HepG2 (cell line): ENCODE results near the gene MSRB3. TPM values are rescaled to one million over a fixed set of nuclear protein-coding genes. Genes with fewer than 3 reads are reported as not detected.

Experiments used
- FOXJ3 ChIP-seq: sonication (generic); formaldehyde crosslinking; IDR thresholded peaks from 2 replicates; pipeline ENCODE4 v1.4.0; 2020; ENCODE audit warnings: missing genetic modification reagents, mild to moderate bottlenecking, borderline replicate concordance
- HHEX ChIP-seq: IDR thresholded peaks from 2 replicates; pipeline ENCODE4 v1.6.1; 2016; ENCODE audit warnings: control low read depth
- HOXA9 ChIP-seq: sonication (generic); formaldehyde crosslinking; IDR thresholded peaks from 2 replicates; pipeline ENCODE4 v1.8.1; 2022; ENCODE audit warnings: missing genetic modification reagents, mild to moderate bottlenecking, moderate library complexity, borderline replicate concordance
- MBD4 ChIP-seq: IDR thresholded peaks from 2 replicates; pipeline ENCODE4 v1.6.1; 2012; ENCODE audit warnings: low read length, inconsistent platforms, borderline replicate concordance
- MBNL3 ChIP-seq: fragments of 250-450 bp; sonication (Bioruptor Pico); conservative IDR thresholded peaks from 2 replicates; pipeline ENCODE4 v1.8.0; 2022; ENCODE audit warnings: mild to moderate bottlenecking, inconsistent platforms
- NFIB ChIP-seq: sonication (generic); formaldehyde crosslinking; IDR thresholded peaks from 2 replicates; pipeline ENCODE4 v1.9.0; 2021; ENCODE audit warnings: missing genetic modification reagents, mild to moderate bottlenecking, borderline replicate concordance
- RNF2 ChIP-seq: fragments of 450-650 bp; conservative IDR thresholded peaks from 2 replicates; pipeline ENCODE4 v1.6.1; 2016; ENCODE audit warnings: low read depth
- SP5 ChIP-seq: IDR thresholded peaks from 2 replicates; pipeline ENCODE4 v1.6.1; 2016; ENCODE audit warnings: low read depth, borderline replicate concordance
- SRSF1 ChIP-seq: fragments of 200-400 bp; formaldehyde crosslinking; optimal IDR thresholded peaks from 2 replicates; pipeline ENCODE3; 2017; ENCODE audit warnings: mild to moderate bottlenecking, low read depth, low read length, moderate library complexity
- ZBTB7A ChIP-seq: sonication (generic); formaldehyde crosslinking; IDR thresholded peaks from 2 replicates; pipeline ENCODE4 v1.8.0; 2022; ENCODE audit warnings: mild to moderate bottlenecking, missing genetic modification reagents
- ZC3H4 ChIP-seq: sonication (generic); formaldehyde crosslinking; IDR thresholded peaks from 2 replicates; pipeline ENCODE4 v1.4.0; 2020; ENCODE audit warnings: missing genetic modification reagents, borderline replicate concordance
- ZNF12 ChIP-seq: sonication (generic); formaldehyde crosslinking; IDR thresholded peaks from 2 replicates; pipeline ENCODE4 v1.5.0; 2020; ENCODE audit warnings: missing genetic modification reagents
- ZNF496 ChIP-seq: sonication (generic); formaldehyde crosslinking; IDR thresholded peaks from 2 replicates; pipeline ENCODE4 v1.8.1; 2023; ENCODE audit warnings: mild to moderate bottlenecking, moderate library complexity, missing genetic modification reagents; ENCODE audit not compliant: insufficient replicate concordance
- ZNF577 ChIP-seq: sonication (generic); formaldehyde crosslinking; IDR thresholded peaks from 2 replicates; pipeline ENCODE4 v1.4.0; 2020; ENCODE audit warnings: mild to moderate bottlenecking, low read depth, missing genetic modification reagents, borderline replicate concordance
- ZNF678 ChIP-seq: sonication (generic); formaldehyde crosslinking; IDR thresholded peaks from 2 replicates; pipeline ENCODE4 v1.4.0; 2020; ENCODE audit warnings: mild to moderate bottlenecking, missing genetic modification reagents
- ZNF724P ChIP-seq: sonication (generic); formaldehyde crosslinking; IDR thresholded peaks from 2 replicates; pipeline ENCODE4 v1.8.0; 2022; ENCODE audit warnings: missing genetic modification reagents, borderline replicate concordance
- ZNF749 ChIP-seq: sonication (generic); formaldehyde crosslinking; IDR thresholded peaks from 2 replicates; pipeline ENCODE4 v1.8.0; 2022; ENCODE audit warnings: mild to moderate bottlenecking, missing genetic modification reagents, moderate library complexity, borderline replicate concordance
- ZSCAN9 ChIP-seq: IDR thresholded peaks from 2 replicates; pipeline ENCODE4 v1.6.1; 2016; ENCODE audit warnings: borderline replicate concordance
- polyA plus RNA-seq, 8 experiments: library from polyadenylated mRNA; depleted of rRNA in 3 of 8; stranded (reverse) in 7 of 8; unstranded in 1 of 8; fragments of >200 nt; fragmentation: Illumina TruSeq in 4 of 8; extraction: Trizol in 4 of 8; gene quantifications; 2 replicates each; pipeline versions ENCODE4 v1.2.1 to v1.2.3, GENCODE V29; 2011 to 2016; ENCODE audit warnings: low read depth in 4 of 8, missing spikeins in 1 of 8, mixed read lengths in 1 of 8; ENCODE audit not compliant: insufficient read depth in 1 of 8
- total RNA-seq, 5 experiments: library from RNA; depleted of rRNA; stranded (reverse); fragments of >200 nt; fragmentation: Illumina TruSeq; extraction: Trizol; gene quantifications; 2 replicates each; pipeline ENCODE4 v1.2.3, GENCODE V29; 2016; ENCODE audit warnings: low read depth in 1 of 5
- TF ChIP-seq, protein P1 (sequence below): sonication (generic); formaldehyde crosslinking; IDR thresholded peaks from 2 replicates; pipeline ENCODE4 v1.4.0; 2020; ENCODE audit warnings: missing genetic modification reagents
- TF ChIP-seq, protein P2 (sequence below): sonication (generic); formaldehyde crosslinking; IDR thresholded peaks from 2 replicates; pipeline ENCODE4 v1.4.0; 2020; ENCODE audit warnings: missing genetic modification reagents
- TF ChIP-seq, protein P3 (sequence below): sonication (generic); formaldehyde crosslinking; IDR thresholded peaks from 2 replicates; pipeline ENCODE4 v1.4.0; 2020; ENCODE audit warnings: missing genetic modification reagents, borderline replicate concordance
- TF ChIP-seq, protein P4 (sequence below): sonication (generic); formaldehyde crosslinking; IDR thresholded peaks from 2 replicates; pipeline ENCODE4 v1.9.0; 2021; ENCODE audit warnings: missing genetic modification reagents, borderline replicate concordance

The MSRB3 gene
- total and polyA plus RNA-seq, 2 of the 13 experiments (the other 11 are each of a cell fraction or from before 2014, with no cell fraction given) = 1.5 to 1.9 TPM

DNA sequence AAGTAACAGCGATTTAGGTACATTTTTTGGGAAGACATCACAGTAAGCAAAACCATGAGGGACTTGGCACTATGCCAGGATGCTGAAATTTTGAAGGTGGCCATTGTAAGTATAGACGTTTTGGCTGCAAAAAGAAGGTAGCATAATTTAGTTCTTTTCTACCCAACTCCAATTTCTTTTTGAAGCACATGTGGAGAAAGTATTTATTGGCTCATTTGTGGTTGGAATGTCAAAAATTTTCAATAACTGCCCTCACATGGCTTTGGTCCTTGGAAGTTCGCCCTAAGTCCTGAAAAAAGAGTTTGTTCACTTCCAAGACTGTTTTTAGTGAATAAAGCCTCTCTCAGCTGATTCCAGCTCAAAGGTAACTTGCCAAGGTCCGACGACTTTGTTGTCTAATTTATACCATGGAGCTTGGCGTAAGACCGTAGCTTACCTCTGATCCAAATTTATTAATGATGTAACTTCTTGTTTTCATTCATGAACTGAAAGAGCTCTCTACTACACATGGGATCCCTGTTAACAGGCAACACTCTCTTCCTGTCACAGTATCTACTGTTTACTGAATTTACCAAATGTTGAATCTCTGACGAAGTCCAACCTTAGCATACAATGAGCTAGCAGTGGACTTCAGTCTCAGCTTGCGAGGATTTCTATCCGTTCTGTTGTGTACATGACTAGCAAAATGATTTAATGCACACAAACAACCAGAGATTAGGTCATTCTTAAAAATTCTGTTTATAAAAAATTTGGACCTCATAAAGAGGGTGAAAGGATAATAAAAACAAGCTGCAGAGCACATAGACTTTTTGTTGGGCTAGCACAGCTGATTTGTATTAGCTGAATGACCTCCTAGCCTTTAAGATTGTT is 49.0 kb downstream of the MSRB3 start (continued):
- TF ChIP-seq, protein P1, sequence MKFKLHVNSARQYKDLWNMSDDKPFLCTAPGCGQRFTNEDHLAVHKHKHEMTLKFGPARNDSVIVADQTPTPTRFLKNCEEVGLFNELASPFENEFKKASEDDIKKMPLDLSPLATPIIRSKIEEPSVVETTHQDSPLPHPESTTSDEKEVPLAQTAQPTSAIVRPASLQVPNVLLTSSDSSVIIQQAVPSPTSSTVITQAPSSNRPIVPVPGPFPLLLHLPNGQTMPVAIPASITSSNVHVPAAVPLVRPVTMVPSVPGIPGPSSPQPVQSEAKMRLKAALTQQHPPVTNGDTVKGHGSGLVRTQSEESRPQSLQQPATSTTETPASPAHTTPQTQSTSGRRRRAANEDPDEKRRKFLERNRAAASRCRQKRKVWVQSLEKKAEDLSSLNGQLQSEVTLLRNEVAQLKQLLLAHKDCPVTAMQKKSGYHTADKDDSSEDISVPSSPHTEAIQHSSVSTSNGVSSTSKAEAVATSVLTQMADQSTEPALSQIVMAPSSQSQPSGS (CRISPR knock-in tag) = peak; percentile 89
- no peak for TF ChIP-seq ZNF12 (CRISPR knock-in tag)
- TF ChIP-seq ZNF678 (CRISPR knock-in tag) = no peak
- TF ChIP-seq MBNL3 (CRISPR knock-in tag) = no peak
- TF ChIP-seq ZNF749 (CRISPR knock-in tag) = no peak
- TF ChIP-seq ZSCAN9 (CRISPR knock-in tag) = peak; percentile 75; the same call in 1 of the 2 replicates
- TF ChIP-seq HOXA9 (CRISPR knock-in tag) = no peak
- TF ChIP-seq RNF2 = no peak
- TF ChIP-seq, protein P2, sequence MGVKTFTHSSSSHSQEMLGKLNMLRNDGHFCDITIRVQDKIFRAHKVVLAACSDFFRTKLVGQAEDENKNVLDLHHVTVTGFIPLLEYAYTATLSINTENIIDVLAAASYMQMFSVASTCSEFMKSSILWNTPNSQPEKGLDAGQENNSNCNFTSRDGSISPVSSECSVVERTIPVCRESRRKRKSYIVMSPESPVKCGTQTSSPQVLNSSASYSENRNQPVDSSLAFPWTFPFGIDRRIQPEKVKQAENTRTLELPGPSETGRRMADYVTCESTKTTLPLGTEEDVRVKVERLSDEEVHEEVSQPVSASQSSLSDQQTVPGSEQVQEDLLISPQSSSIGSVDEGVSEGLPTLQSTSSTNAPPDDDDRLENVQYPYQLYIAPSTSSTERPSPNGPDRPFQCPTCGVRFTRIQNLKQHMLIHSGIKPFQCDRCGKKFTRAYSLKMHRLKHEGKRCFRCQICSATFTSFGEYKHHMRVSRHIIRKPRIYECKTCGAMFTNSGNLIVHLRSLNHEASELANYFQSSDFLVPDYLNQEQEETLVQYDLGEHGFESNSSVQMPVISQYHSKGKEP = no peak
- TF ChIP-seq NFIB (CRISPR knock-in tag) = no peak
- peak; percentile 88 for TF ChIP-seq FOXJ3 (CRISPR knock-in tag)
- TF ChIP-seq ZNF496 (CRISPR knock-in tag) = no peak
- no peak for TF ChIP-seq ZNF724P
- no peak for TF ChIP-seq ZNF577 (CRISPR knock-in tag)
- no peak for TF ChIP-seq SP5 (CRISPR knock-in tag)
- TF ChIP-seq SRSF1 = no peak
- TF ChIP-seq, protein P3, sequence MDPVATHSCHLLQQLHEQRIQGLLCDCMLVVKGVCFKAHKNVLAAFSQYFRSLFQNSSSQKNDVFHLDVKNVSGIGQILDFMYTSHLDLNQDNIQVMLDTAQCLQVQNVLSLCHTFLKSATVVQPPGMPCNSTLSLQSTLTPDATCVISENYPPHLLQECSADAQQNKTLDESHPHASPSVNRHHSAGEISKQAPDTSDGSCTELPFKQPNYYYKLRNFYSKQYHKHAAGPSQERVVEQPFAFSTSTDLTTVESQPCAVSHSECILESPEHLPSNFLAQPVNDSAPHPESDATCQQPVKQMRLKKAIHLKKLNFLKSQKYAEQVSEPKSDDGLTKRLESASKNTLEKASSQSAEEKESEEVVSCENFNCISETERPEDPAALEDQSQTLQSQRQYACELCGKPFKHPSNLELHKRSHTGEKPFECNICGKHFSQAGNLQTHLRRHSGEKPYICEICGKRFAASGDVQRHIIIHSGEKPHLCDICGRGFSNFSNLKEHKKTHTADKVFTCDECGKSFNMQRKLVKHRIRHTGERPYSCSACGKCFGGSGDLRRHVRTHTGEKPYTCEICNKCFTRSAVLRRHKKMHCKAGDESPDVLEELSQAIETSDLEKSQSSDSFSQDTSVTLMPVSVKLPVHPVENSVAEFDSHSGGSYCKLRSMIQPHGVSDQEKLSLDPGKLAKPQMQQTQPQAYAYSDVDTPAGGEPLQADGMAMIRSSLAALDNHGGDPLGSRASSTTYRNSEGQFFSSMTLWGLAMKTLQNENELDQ (CRISPR knock-in tag) = no peak
- TF ChIP-seq ZC3H4 (CRISPR knock-in tag) = no peak
- TF ChIP-seq, protein P4, sequence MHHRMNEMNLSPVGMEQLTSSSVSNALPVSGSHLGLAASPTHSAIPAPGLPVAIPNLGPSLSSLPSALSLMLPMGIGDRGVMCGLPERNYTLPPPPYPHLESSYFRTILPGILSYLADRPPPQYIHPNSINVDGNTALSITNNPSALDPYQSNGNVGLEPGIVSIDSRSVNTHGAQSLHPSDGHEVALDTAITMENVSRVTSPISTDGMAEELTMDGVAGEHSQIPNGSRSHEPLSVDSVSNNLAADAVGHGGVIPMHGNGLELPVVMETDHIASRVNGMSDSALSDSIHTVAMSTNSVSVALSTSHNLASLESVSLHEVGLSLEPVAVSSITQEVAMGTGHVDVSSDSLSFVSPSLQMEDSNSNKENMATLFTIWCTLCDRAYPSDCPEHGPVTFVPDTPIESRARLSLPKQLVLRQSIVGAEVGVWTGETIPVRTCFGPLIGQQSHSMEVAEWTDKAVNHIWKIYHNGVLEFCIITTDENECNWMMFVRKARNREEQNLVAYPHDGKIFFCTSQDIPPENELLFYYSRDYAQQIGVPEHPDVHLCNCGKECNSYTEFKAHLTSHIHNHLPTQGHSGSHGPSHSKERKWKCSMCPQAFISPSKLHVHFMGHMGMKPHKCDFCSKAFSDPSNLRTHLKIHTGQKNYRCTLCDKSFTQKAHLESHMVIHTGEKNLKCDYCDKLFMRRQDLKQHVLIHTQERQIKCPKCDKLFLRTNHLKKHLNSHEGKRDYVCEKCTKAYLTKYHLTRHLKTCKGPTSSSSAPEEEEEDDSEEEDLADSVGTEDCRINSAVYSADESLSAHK (CRISPR knock-in tag) = no peak
- TF ChIP-seq HHEX (CRISPR knock-in tag) = no peak
- no peak; the same call in 1 of the 2 replicates for TF ChIP-seq MBD4
- TF ChIP-seq ZBTB7A (CRISPR knock-in tag) = no peak
